Measurements from ENCODE around the gene PIM3. TPM values are rescaled to one million over a fixed set of nuclear protein-coding genes. Genes with fewer than 3 reads are reported as not detected.

The PIM3 gene
- polyA plus RNA-seq, 1 of the 3 experiments (the other 2 are of a cell fraction): 15.3 TPM

GRCh38 chr22:49965091-49966040 is 4.8 kb downstream of the PIM3 start:
- Histone ChIP-seq H3K4me3 (ENCODE audit: low read depth in 2 of 2, low read length in 1 of 2) (no peak overlapping the region), H3K4me1 (ENCODE audit: control insufficient read depth in 1 of 2, insufficient read depth in 2 of 2, low read depth in 1 of 2, low read length in 1 of 2) (peaks cover 16 to 35% of the 10 kb centered on the region in 2 experiments; a peak in 2 of 4 replicates), H3K9me3 (no peaks in the 10 kb centered on the region), H4K20me1 (ENCODE audit: insufficient read depth) (peaks cover 7% of the 10 kb centered on the region), H3K36me3 (replicated peaks in 1 of 2; ENCODE audit: control insufficient read depth in 1 of 2, insufficient read depth in 2 of 2, low read length in 1 of 2) (peaks cover 5 to 16% of the 10 kb centered on the region in 2 experiments), H3F3A (replicated peaks; ENCODE audit: insufficient read depth) (no peaks in the 10 kb centered on the region), H2AFZ (ENCODE audit: low read depth) (no peak overlapping the region), H3K27ac (ENCODE audit: low read depth in 2 of 2, low read length in 1 of 2) (no peak overlapping the region), H3K9ac (no peak overlapping the region), H3K27me3 (ENCODE audit: insufficient read depth) (no peaks in the 10 kb centered on the region), H3K79me2 (ENCODE audit: insufficient read depth) (peaks cover 31% of the 10 kb centered on the region), H3K4me2 (no peak overlapping the region), H3K9me2 (no peaks in the 10 kb centered on the region)
- WGBS (ENCODE audit: low lambda C conversion rate): 96% methylated on average over 6 of the region's 22 CpGs
- ChIA-PET CTCF (interaction anchor here (3.0 to 3.9 kb wide), 3 partner anchors 28 to 65 kb away, joined by 10 to 18 read pairs (median 17); no protein-coding TSS in a partner anchor), POLR2A (no interaction called here)
- DNase-seq: peak; percentile 19
- TF ChIP-seq REST (IDR thresholded peaks at IDR 0.05; ENCODE audit: low read depth, low read length) (no peak), EZH2phosphoT487 (IDR thresholded peaks at IDR 0.05; ENCODE audit: borderline replicate concordance, low read depth) (no peak), USF1 (IDR thresholded peaks at IDR 0.05; ENCODE audit: borderline replicate concordance, low read depth) (no peak), MXI1 (IDR thresholded peaks at IDR 0.05; ENCODE audit: low read depth, low read length) (no peak), EP300 (IDR thresholded peaks at IDR 0.05; ENCODE audit: borderline replicate concordance in 1 of 2, low read depth in 1 of 2, low read length in 1 of 2) (no peak), FOXM1 (IDR thresholded peaks at IDR 0.05; ENCODE audit: low read depth) (no peak), PBX3 (IDR thresholded peaks at IDR 0.05) (no peak), RXRA (IDR thresholded peaks at IDR 0.05; ENCODE audit: borderline replicate concordance, low read depth) (no peak)
